C4-2B (cell line): ENCODE data around the gene MELK.

ENCODE experiments used
- ZFX ChIP-seq: fragments of 450-650 bp; IDR thresholded peaks from 2 replicates; pipeline ENCODE4 v1.6.1; 2017
- TF ChIP-seq, protein P1 (sequence below): fragments of 450-650 bp; conservative IDR thresholded peaks from 2 replicates; pipeline ENCODE4 v1.5.1; 2017; ENCODE audit warnings: mild to moderate bottlenecking

DNA sequence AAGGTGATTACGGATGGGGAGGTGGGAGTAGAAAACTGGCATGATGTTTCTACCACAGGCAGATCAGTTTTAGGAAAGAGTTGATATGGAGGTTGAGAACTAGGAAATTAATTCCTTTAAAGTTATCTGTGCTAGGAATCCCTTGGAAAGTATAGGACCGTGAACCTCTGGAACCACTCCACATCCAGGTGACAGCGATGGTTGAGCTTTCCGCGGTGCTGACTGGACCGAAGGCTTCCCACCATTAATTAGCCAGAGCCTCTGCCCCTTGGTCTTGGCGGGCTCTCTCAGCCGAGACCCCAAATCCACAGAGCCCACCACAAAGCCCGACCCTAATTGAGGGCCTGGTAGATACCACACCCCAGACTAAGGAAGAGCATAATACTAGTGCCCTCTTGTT, 147.3 kb downstream of the MELK start:
- TF ChIP-seq, protein P1, sequence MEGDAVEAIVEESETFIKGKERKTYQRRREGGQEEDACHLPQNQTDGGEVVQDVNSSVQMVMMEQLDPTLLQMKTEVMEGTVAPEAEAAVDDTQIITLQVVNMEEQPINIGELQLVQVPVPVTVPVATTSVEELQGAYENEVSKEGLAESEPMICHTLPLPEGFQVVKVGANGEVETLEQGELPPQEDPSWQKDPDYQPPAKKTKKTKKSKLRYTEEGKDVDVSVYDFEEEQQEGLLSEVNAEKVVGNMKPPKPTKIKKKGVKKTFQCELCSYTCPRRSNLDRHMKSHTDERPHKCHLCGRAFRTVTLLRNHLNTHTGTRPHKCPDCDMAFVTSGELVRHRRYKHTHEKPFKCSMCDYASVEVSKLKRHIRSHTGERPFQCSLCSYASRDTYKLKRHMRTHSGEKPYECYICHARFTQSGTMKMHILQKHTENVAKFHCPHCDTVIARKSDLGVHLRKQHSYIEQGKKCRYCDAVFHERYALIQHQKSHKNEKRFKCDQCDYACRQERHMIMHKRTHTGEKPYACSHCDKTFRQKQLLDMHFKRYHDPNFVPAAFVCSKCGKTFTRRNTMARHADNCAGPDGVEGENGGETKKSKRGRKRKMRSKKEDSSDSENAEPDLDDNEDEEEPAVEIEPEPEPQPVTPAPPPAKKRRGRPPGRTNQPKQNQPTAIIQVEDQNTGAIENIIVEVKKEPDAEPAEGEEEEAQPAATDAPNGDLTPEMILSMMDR = no peak
- no peak for TF ChIP-seq ZFX
